GM11168 (cell line): ENCODE measurements around the gene ID4.

ENCODE experiments used
- in situ Hi-C: fragments of 300-500 bp; cut with MboI; formaldehyde crosslinking; loops from one replicate; pipeline ENCODE4 v1.12.0; 2022; ENCODE audit warnings: low sequenced_read_pairs; ENCODE audit not compliant: unreplicated experiment

ID4 gene

DNA sequence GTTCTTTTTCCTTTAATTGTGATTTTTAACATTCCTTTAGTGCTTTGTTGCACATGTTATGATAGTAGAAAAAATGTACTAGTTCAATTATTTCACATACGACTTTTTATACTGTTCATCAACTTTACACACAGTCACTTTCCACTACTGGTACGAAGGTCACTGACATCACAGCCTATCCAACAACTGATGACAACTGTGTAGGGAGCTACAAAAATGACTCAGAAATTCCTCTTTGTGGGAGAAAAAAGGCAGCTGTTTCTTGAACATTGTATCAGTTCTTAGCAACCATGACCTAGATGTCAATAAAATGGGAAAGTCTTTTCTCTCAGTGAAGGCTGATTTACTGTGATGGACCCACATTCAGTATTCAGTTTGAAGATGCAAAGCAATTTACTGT is 7.0 kb upstream of the ID4 start:
- in situ Hi-C loops: no loop called here

- in situ Hi-C loops: no loop called here
These were observed 5.8 kb upstream of the ID4 start for GRCh38 chr6:19831358-19831757.

DNA sequence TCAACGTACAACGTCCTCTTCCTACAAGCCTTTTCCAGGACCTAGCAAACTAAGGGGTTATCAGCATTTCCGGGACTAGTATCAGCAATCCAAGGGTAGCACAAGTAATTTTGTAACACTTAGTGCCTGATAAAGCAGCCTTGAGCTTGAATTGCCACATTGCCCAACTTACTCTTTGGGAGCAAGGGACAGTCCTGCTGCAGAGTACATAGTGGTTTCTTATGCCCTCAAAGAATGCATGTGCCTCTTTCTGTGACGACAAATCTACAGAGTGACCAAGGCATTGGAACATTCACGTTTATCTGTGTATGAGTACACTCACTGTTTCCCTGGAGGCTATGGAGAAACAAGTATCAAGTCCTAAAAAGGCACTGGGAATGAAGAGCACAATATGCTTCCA is 3.2 kb upstream of the ID4 start:
- in situ Hi-C loops: no loop called here

GRCh38 chr6:19834858-19835257 is 2.3 kb upstream of the ID4 start:
- in situ Hi-C loops: no loop called here

- in situ Hi-C loops: no loop called here
These were observed 1.6 kb upstream of the ID4 start for GRCh38 chr6:19835605-19836004.

DNA sequence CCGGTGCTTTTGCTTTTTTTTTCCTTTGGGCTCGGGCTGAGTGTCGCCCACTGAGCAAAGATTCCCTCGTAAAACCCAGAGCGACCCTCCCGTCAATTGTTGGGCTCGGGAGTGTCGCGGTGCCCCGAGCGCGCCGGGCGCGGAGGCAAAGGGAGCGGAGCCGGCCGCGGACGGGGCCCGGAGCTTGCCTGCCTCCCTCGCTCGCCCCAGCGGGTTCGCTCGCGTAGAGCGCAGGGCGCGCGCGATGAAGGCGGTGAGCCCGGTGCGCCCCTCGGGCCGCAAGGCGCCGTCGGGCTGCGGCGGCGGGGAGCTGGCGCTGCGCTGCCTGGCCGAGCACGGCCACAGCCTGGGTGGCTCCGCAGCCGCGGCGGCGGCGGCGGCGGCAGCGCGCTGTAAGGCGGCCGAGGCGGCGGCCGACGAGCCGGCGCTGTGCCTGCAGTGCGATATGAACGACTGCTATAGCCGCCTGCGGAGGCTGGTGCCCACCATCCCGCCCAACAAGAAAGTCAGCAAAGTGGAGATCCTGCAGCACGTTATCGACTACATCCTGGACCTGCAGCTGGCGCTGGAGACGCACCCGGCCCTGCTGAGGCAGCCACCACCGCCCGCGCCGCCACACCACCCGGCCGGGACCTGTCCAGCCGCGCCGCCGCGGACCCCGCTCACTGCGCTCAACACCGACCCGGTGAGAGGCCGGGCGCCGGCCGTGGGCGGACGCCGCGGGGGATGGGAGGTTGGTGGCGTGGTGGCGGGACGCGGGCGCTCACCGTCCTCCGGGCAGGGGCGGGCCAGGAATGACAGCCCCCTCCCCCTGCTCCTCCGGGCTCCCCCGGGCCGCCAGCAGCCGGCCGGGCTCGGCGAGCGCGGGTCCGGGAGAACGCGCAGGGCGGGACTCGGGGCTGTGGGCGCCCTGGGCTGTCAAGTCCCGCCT is 606 bp downstream of the ID4 start:
- in situ Hi-C loops: no loop called here

DNA sequence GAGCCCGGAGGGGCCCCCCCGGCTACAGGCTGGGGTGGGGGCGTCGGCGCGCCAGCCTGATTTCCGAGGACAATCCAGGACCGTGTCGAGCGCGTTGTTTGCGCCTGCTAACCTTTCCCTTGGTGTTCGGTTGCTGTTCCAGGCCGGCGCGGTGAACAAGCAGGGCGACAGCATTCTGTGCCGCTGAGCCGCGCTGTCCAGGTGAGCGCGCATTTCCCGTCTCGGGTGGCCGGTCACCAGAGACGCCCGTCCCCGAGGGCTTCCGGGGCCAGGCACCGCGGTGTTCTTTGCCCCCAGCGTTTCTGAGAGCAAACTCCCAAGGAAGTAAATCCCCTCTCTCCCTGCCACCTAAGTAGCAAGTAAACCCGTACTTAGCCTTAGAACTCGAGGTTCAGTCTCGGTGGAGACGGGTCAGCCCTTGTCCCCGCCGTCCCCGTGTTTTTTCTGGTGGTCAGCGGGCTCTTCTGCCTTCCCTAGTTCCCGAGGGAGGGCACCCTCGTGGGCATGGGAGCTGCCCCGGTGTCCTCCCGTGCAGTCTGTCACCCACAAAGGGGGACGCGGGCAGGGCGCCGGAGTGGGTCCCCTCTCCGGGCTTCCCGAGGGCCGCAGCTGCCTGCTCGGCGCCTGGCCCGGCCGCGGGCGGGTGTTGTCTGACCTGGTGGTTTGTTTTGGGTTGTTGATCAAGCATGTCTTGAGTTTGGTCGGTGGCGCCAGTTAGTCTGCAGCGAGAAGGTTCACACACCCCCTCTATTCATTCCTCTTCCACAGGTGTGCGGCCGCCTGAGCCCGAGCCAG is 1.5 kb downstream of the ID4 start:
- in situ Hi-C loops: no loop called here

- in situ Hi-C loops: no loop called here
These were observed 2.0 kb downstream of the ID4 start for GRCh38 chr6:19839237-19839546.

DNA sequence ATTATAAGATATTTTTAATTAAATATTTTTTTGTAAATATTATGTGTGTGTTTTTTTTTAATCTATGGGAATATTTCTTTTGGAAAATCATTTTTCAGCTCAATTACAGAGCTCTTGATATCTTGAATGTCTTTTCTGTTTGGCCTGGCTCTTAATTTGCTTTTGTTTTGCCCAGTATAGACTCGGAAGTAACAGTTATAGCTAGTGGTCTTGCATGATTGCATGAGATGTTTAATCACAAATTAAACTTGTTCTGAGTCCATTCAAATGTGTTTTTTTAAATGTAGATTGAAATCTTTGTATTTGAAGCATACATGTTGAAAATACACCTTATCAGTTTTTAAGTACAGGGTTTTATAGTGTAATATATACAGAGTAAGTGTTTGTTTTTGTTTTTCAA is 2.6 kb downstream of the ID4 start:
- in situ Hi-C loops: no loop called here

DNA sequence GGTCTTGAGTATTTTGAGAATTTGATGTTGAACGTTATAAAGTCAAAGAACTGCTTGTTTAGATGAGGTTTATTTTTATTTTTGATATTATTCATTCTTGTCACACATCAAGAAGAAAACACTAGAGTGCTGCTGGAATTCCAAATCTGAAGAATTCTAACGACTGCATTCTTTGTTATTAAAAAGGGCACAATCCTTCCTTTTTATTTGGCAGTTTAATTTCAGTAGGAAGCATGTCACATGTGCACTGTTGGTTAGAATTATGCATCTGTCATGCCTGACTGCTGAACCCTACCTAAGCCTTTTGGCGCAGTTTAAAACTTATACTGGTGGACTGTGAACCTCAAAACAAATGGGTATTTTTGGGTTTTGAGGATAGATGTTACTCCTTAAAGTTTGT is 4.0 kb downstream of the ID4 start:
- in situ Hi-C loops: no loop called here

DNA sequence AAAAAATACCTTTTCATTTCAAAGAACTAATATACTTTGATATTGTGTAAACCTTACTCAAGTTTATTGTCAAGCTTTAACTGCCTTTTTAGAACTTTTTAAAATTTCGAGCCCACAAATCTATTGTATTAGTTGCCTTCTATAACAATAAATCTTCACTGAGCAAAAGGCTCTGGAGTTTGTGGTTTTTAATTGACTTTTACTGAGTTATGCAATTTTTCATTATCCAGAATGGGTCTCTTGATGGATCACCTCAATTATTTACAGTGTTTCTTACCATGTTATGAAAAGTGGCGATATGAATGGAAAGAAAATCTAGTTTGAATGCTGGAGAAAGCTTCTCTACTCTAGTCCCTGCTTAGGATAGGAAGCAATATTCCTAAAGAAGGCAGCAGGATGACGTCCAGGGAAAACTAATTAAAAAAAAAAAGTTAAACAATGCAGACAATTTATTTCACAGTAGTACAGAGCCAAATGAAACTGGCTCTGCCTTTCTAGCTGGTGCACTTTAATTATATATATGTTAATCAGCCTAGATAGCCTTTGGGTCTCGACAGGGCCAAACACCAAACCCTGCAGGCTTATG is 5.0 kb downstream of the ID4 start:
- in situ Hi-C loops: no loop called here

- in situ Hi-C loops: no loop called here
These were observed 7.5 kb downstream of the ID4 start for GRCh38 chr6:19844689-19845088.

DNA sequence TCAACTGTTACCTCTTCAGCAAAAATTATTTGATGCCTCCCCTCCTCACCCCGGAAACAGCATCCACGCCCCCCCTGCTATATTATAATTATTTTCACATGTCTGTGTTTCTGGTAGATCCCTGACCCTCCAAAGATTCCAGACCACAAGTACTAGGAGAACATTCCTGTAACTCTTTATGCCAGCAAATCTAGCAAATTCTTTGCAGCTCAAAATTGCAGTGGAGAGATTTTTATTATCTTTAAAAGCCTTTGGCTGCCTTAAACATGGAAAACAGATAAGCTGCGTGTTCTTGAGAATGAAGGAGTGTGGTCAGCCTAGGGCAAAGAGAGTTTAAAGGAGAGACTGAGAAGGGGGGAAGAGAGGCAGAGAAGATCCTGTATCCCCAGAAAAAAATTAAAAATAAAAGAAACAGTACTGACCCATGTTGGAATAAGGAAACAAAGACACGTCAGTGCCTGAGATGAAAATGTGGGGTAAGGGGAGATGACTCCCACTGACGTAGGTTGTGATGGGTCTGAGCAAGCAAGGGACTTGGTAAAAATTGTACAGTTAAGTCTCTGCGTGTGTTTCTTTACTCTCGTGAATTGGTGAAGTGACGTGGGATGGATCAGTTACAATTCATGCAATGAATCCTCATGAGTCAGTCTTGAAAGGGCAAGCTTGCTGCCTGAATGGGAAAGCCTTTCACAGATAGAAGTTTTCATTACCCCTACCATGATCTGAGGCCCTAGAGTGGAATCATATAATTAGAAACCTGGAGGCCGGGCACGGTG is 8.3 kb downstream of the ID4 start:
- in situ Hi-C loops: no loop called here

DNA sequence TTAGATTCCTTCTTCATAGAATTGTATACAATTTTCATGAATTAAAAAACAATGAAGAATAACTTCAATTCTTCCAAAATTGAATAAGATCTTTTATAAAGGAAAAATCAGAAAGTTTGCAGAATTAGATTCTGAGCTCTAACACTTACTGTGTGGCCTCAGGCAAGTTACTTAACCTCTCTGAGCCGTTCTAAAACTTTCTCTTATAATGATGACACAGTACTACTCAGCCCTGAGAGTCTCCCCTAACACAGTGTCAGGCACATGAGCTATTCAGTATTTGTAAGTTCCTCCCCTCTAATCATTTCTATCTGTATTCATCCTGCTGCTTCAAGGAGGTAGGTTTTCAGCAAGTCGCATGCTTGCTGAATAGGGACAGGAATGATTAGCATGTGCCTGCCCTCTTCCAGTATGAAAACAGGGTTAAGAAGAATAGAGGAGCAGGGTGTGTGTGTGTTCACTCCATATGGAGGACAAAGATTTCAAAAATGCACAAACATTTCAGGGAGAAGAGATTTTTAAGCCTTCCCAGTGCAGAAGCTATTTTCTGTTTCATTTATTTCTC is 11.4 kb downstream of the ID4 start:
- in situ Hi-C loops: no loop called here

- in situ Hi-C loops: no loop called here
These were observed 12.0 kb downstream of the ID4 start for GRCh38 chr6:19849196-19849595.

DNA sequence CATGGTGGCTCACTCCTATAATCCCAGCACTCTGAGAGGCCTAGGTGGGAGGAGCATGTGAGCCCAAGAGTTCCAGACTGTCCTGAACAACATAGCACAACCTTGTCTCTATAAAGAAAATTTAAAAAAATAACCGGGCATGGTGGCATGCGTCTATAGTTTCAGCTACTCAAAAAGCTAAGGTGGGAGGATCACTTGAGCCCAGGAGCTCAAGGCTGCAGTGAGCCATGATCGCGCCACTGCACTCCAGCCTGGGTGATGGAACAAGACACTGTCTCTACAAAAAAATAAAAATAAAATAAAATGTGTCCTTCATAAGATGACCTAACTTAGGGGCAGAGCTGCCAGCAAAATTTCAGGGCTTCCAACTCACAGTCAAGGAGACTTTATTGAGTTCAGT is 12.6 kb downstream of the ID4 start:
- in situ Hi-C loops: no loop called here

GRCh38 chr6:19851241-19852089 is 14.3 kb downstream of the ID4 start:
- in situ Hi-C loops: no loop called here

DNA sequence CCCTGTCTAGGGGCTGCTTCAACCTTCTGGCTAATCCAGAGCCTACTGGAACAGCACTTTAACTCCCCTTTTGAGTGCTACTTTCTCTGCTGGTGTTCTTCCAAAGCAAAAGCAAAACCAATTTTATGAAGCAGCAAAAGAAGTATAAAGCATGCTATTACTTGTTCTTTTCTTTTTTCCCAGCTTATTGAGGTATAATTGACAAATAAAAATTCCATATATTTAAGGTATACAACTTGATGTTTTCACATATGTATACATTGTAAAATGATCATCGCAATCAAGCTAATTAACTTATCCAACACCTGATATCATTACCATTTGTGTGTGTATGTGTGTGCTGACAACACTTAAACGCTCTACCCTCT is 14.9 kb downstream of the ID4 start:
- in situ Hi-C loops: no loop called here

- in situ Hi-C loops: no loop called here
These were observed 15.8 kb downstream of the ID4 start for GRCh38 chr6:19852927-19853326.
